Esophagus squamous epithelium (tissue), 5 donors: ENCODE results near the gene GALNT7. TPM values are rescaled to one million over a fixed set of nuclear protein-coding genes. Genes with fewer than 3 reads are reported as not detected.

ENCODE experiments used
- DNase-seq: peaks from one replicate; lab custom pipeline; 2025; lab: John Stamatoyannopoulos, UW
- H3K27ac ChIP-seq, 4 donors: fragments of 200-600 bp; sonication (generic); one replicate each; pipeline ENCODE4 v1.5.1; 2016 to 2019; ENCODE audit warnings: mild to moderate bottlenecking in 1 of 4
- H3K27me3 ChIP-seq, 4 donors: fragments of 200-600 bp; sonication (generic); 1 replicate in 3 of 4; 2 replicates in 1 of 4; pipeline versions ENCODE4 v1.5.1 to v1.6.0; 2017 to 2021; ENCODE audit warnings: antibody characterized with exemption in 1 of 4
- H3K36me3 ChIP-seq, 3 donors: fragments of 200-600 bp; sonication (generic); one replicate each; pipeline ENCODE4 v1.5.1; 2016 to 2019
- H3K4me1 ChIP-seq, 3 donors: fragments of 200-600 bp; sonication (generic); one replicate each; pipeline ENCODE4 v1.5.1; 2017 to 2019
- H3K4me3 ChIP-seq, 4 donors: fragments of 200-600 bp; sonication (generic); 1 replicate in 3 of 4; 2 replicates in 1 of 4; pipeline ENCODE4 v1.5.1; 2016 to 2019; ENCODE audit warnings: mild to moderate bottlenecking in 2 of 4, moderate library complexity in 1 of 4
- H3K9me3 ChIP-seq, 3 donors: fragments of 200-600 bp; sonication (generic); one replicate each; pipeline ENCODE4 v1.5.1; 2016 to 2019
- POLR2A ChIP-seq, 4 donors: fragments of 450-650 bp; IDR thresholded peaks; one replicate each; pipeline ENCODE4 v1.6.1; 2017; ENCODE audit warnings: antibody characterized with exemption in 4 of 4, mild to moderate bottlenecking in 4 of 4, moderate library complexity in 3 of 4
- WGBS, 2 donors: methylation state at CpG; one replicate each; pipeline ENCODE4 v1.1.5; 2018; 5-methylcytosine and 5-hydroxymethylcytosine counted together
- intact Hi-C: fragments of 100-400 bp; cut with DNase I; formaldehyde crosslinking; loops from one replicate; pipeline ENCODE4 v1.15.0; 2022
- total RNA-seq, 4 donors: library from RNA; depleted of rRNA; stranded (reverse); fragments of >200 nt; gene quantifications; one replicate each; pipeline ENCODE4 v1.1.0, GENCODE V29; 2016
- TF ChIP-seq, protein P1 (sequence below), 6 experiments: fragments of 450-650 bp in 4 of 6; fragments of 200-600 bp in 2 of 6; sonication (generic) in 2 of 6; IDR thresholded peaks; one replicate each; pipeline ENCODE4 v1.5.1; 2016 to 2019; ENCODE audit warnings: antibody characterized with exemption in 6 of 6, mild to moderate bottlenecking in 4 of 6, moderate library complexity in 4 of 6
- donor health status: DM: yes; HTN: yes; CAD: no.

GALNT7 gene
- total RNA-seq, 4 donors from 2014 or later, result 17.9 to 33.8 (median 23.6) TPM

GRCh38 chr4:173343832-173344397 is 175.3 kb downstream of the GALNT7 start:
- no peaks in the 10 kb centered on the region for H3K4me1 ChIP-seq
- TF ChIP-seq POLR2A (IDR thresholded peaks at IDR 0.05), result no peak
- TF ChIP-seq, protein P1, sequence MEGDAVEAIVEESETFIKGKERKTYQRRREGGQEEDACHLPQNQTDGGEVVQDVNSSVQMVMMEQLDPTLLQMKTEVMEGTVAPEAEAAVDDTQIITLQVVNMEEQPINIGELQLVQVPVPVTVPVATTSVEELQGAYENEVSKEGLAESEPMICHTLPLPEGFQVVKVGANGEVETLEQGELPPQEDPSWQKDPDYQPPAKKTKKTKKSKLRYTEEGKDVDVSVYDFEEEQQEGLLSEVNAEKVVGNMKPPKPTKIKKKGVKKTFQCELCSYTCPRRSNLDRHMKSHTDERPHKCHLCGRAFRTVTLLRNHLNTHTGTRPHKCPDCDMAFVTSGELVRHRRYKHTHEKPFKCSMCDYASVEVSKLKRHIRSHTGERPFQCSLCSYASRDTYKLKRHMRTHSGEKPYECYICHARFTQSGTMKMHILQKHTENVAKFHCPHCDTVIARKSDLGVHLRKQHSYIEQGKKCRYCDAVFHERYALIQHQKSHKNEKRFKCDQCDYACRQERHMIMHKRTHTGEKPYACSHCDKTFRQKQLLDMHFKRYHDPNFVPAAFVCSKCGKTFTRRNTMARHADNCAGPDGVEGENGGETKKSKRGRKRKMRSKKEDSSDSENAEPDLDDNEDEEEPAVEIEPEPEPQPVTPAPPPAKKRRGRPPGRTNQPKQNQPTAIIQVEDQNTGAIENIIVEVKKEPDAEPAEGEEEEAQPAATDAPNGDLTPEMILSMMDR (IDR thresholded peaks at IDR 0.05), result no peak
- no peak overlapping the region for H3K4me3 ChIP-seq
- intact Hi-C loops, result no loop called here
- no peaks in the 10 kb centered on the region for H3K27me3 ChIP-seq
- 76 to 86% methylated on average over 3 of the region's 3 CpGs for WGBS, 2 donors
- H3K36me3 ChIP-seq, result no peaks in the 10 kb centered on the region
- no peak for DNase-seq
- no peak overlapping the region for H3K27ac ChIP-seq
- no peaks in the 10 kb centered on the region for H3K9me3 ChIP-seq

GRCh38 chr4:173345648-173346047 is 177.0 kb downstream of the GALNT7 start:
- H3K36me3 ChIP-seq, result no peaks in the 10 kb centered on the region
- TF ChIP-seq POLR2A (IDR thresholded peaks at IDR 0.05), result no peak
- intact Hi-C loops, result no loop called here
- DNase-seq, result no peak
- H3K9me3 ChIP-seq, result no peaks in the 10 kb centered on the region
- no peak overlapping the region for H3K27ac ChIP-seq
- no peak overlapping the region for H3K4me3 ChIP-seq
- H3K27me3 ChIP-seq, result no peaks in the 10 kb centered on the region
- 53 to 66% methylated on average over 2 of the region's 2 CpGs for WGBS, 2 donors
- H3K4me1 ChIP-seq, result no peaks in the 10 kb centered on the region

DNA sequence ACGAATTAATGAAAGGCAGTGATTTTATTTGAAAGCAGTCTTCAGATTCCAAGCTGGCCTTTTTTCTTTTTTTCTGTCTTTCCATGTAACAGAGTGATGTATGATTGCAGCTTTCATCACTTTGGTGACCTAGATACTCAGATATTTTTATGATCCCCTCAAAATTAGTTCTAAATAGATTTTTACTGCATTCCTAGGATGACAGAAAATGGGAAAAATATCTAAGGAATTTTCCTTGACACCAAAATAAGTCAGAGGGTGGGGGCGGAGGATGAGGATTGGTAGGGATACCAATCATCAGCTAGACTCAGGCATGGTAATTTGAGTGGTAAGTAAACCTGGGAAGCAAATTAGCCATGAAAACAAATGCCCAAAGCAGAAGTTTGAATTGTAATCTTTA is 177.5 kb downstream of the GALNT7 start:
- no peak for TF ChIP-seq POLR2A (IDR thresholded peaks at IDR 0.05)
- TF ChIP-seq, protein P1 (IDR thresholded peaks at IDR 0.05), result no peak
- WGBS, 2 donors, result 80 to 84% methylated on average over 2 of the region's 2 CpGs

DNA sequence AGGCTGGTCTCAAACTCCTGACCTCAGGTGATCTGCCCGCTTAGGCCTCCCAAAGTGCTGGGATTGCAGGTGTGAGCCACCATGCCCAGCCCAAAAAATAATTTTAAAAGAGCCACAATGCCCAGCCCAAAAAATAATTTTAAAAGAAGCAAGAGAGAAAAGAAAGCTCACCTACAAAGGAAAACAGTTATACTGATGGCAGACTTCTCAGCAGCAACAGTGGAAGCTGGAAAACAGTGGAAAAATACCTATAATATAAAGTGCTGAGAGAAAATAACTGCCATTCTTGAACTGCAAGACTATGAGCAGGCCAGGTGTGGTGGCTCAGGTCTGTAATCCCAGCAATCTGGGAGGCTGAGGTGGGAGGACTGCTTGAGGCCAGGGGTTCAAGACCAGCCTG is 178.9 kb downstream of the GALNT7 start:
- Histone ChIP-seq H3K27me3 (no peaks in the 10 kb centered on the region), H3K4me3 (no peak overlapping the region), H3K4me1 (no peaks in the 10 kb centered on the region), H3K36me3 (no peaks in the 10 kb centered on the region), H3K27ac (no peak overlapping the region), H3K9me3 (no peaks in the 10 kb centered on the region)
- no peak for DNase-seq
- intact Hi-C loops, result no loop called here
- 88 to 100% methylated on average over 1 of the region's 1 CpG for WGBS, 2 donors
- TF ChIP-seq, protein P1 (IDR thresholded peaks at IDR 0.05), result no peak
- no peak for TF ChIP-seq POLR2A (IDR thresholded peaks at IDR 0.05)

More for the DNA sequence above, 177.5 kb downstream of the GALNT7 start:
- Histone ChIP-seq H3K27me3 (no peaks in the 10 kb centered on the region), H3K9me3 (no peaks in the 10 kb centered on the region), H3K36me3 (no peaks in the 10 kb centered on the region), H3K27ac (no peak overlapping the region), H3K4me3 (no peak overlapping the region), H3K4me1 (no peaks in the 10 kb centered on the region)
- no peak for DNase-seq
- intact Hi-C loops, result no loop called here

GRCh38 chr4:173357939-173358338 is 189.3 kb downstream of the GALNT7 start:
- no peaks in the 10 kb centered on the region for H3K27me3 ChIP-seq
- no peak overlapping the region for H3K27ac ChIP-seq
- WGBS, 2 donors, result 57 to 64% methylated on average over 2 of the region's 2 CpGs
- no peaks in the 10 kb centered on the region for H3K4me1 ChIP-seq
- TF ChIP-seq, protein P1 (IDR thresholded peaks at IDR 0.05), result no peak
- no peak for TF ChIP-seq POLR2A (IDR thresholded peaks at IDR 0.05)
- H3K4me3 ChIP-seq, result no peak overlapping the region
- H3K9me3 ChIP-seq, result no peaks in the 10 kb centered on the region
- intact Hi-C loops, result no loop called here
- H3K36me3 ChIP-seq, result no peaks in the 10 kb centered on the region
- DNase-seq, result no peak
